Measurements from ENCODE around the gene BAX.

The BAX gene

GRCh38 chr19:48934837-48935236 lies 19.8 kb upstream of the BAX start:
- H3K4me3 ChIP-seq (ENCODE audit: low read depth, low read length) = no peak overlapping the region
- no peak for TF ChIP-seq CTCF (IDR thresholded peaks at IDR 0.05; ENCODE audit: control insufficient read depth, extremely low read depth, insufficient read depth)
- DNase-seq (ENCODE audit: low read depth) = no peak

GRCh38 chr19:48935864-48936263 lies 18.8 kb upstream of the BAX start:
- TF ChIP-seq CTCF (IDR thresholded peaks at IDR 0.05; ENCODE audit: control insufficient read depth, extremely low read depth, insufficient read depth) = no peak
- H3K4me3 ChIP-seq (ENCODE audit: low read depth, low read length) = no peak overlapping the region
- no peak for DNase-seq (ENCODE audit: low read depth)

- no peak for TF ChIP-seq CTCF (IDR thresholded peaks at IDR 0.05; ENCODE audit: control insufficient read depth, extremely low read depth, insufficient read depth)
- no peak for DNase-seq (ENCODE audit: low read depth)
- no peak overlapping the region for H3K4me3 ChIP-seq (ENCODE audit: low read depth, low read length)
Observed at GRCh38 chr19:48938256-48938655, 16.4 kb upstream of the BAX start.

- no peak for DNase-seq (ENCODE audit: low read depth)
- no peak for TF ChIP-seq CTCF (IDR thresholded peaks at IDR 0.05; ENCODE audit: control insufficient read depth, extremely low read depth, insufficient read depth)
- no peak overlapping the region for H3K4me3 ChIP-seq (ENCODE audit: low read depth, low read length)
Observed at GRCh38 chr19:48940902-48941301, 13.8 kb upstream of the BAX start.

GRCh38 chr19:48943081-48943480 lies 11.6 kb upstream of the BAX start:
- no peak for DNase-seq (ENCODE audit: low read depth)
- no peak for TF ChIP-seq CTCF (IDR thresholded peaks at IDR 0.05; ENCODE audit: control insufficient read depth, extremely low read depth, insufficient read depth)
- H3K4me3 ChIP-seq (ENCODE audit: low read depth, low read length) = no peak overlapping the region

- TF ChIP-seq CTCF (IDR thresholded peaks at IDR 0.05; ENCODE audit: control insufficient read depth, extremely low read depth, insufficient read depth) = no peak
- no peak overlapping the region for H3K4me3 ChIP-seq (ENCODE audit: low read depth, low read length)
- DNase-seq (ENCODE audit: low read depth) = no peak
Observed at GRCh38 chr19:48945415-48945814, 9.3 kb upstream of the BAX start.

GRCh38 chr19:48945817-48946216 lies 8.9 kb upstream of the BAX start:
- no peak for TF ChIP-seq CTCF (IDR thresholded peaks at IDR 0.05; ENCODE audit: control insufficient read depth, extremely low read depth, insufficient read depth)
- no peak overlapping the region for H3K4me3 ChIP-seq (ENCODE audit: low read depth, low read length)
- DNase-seq (ENCODE audit: low read depth) = no peak
